Loucy (cell line): ENCODE data around the gene XPNPEP1.

Experiments used
- EZH2phosphoT487 ChIP-seq: fragments of 200-600 bp; IDR thresholded peaks from 2 replicates; pipeline ENCODE4 v1.6.1; 2018; ENCODE audit warnings: antibody characterized with exemption, mild to moderate bottlenecking, moderate library complexity, borderline replicate concordance
- TF ChIP-seq, protein P1 (sequence below): fragments of 200-600 bp; sonication (generic); conservative IDR thresholded peaks from 2 replicates; pipeline ENCODE4 v1.5.1; 2014; ENCODE audit warnings: mild to moderate bottlenecking, antibody characterized with exemption, low read length

DNA sequence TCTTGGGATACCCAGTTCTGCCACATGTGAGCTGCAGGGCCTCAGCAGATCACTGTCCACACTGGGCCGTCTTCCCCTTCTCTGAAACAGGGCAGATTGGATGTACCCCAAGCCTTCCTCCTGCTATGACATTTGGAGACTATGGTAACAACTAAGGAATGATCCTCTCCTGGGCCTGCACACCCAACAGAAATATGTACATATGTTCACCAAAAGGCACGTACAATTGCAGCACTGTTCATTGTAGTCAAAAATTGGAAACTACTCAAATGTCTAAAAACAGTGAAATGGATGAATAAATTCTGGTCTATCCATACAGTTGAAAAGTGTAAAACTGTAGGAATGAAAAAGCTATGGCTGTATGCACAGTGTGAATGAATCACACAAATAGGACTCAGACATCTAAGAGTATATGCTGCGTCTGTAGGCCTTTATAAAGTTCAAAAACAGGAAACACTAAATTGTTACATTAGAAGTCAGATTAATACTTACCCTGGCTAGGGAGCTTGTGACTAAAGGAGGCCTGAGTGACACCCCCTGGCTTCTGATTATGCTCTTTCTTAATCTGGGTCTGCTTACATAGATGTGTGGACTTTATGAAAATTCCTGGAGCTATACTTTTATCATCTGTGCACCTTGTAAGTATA is 16.1 kb upstream of the XPNPEP1 start:
- TF ChIP-seq, protein P1, sequence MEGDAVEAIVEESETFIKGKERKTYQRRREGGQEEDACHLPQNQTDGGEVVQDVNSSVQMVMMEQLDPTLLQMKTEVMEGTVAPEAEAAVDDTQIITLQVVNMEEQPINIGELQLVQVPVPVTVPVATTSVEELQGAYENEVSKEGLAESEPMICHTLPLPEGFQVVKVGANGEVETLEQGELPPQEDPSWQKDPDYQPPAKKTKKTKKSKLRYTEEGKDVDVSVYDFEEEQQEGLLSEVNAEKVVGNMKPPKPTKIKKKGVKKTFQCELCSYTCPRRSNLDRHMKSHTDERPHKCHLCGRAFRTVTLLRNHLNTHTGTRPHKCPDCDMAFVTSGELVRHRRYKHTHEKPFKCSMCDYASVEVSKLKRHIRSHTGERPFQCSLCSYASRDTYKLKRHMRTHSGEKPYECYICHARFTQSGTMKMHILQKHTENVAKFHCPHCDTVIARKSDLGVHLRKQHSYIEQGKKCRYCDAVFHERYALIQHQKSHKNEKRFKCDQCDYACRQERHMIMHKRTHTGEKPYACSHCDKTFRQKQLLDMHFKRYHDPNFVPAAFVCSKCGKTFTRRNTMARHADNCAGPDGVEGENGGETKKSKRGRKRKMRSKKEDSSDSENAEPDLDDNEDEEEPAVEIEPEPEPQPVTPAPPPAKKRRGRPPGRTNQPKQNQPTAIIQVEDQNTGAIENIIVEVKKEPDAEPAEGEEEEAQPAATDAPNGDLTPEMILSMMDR: no peak
- TF ChIP-seq EZH2phosphoT487: no peak
